Naive thymus-derived CD4-positive, alpha-beta T cell (primary cell): ENCODE measurements around the gene RAB9B. TPM values are rescaled to one million over a fixed set of nuclear protein-coding genes. Genes with fewer than 3 reads are reported as not detected.

Source experiments
- ATAC-seq: fragments of 150-1000 bp; cut with Tn5 transposase; 2 replicates; pipeline ENCODE4 v1.10.0; 2021; ENCODE audit warnings: mild to moderate bottlenecking, moderate library complexity
- CTCF ChIA-PET: fragments of 350-600 bp; sonication (Branson Sonifier 250); formaldehyde crosslinking; loops from one replicate; lab custom pipeline; 2021; ENCODE audit warnings: antibody characterized with exemption; lab: Charles Lee
- POLR2A ChIA-PET: fragments of 350-600 bp; sonication (Branson Sonifier 250); formaldehyde crosslinking; loops from one replicate; lab custom pipeline; 2021; ENCODE audit warnings: antibody characterized with exemption, inconsistent platforms; lab: Charles Lee
- DNase-seq, 9 donors: peaks; one replicate each; pipeline versions ENCODE4 v3.0.0 to v3.0.0-alpha.2; 2020 to 2022; ENCODE audit warnings: mixed read lengths in 1 of 9
- H3K27ac ChIP-seq: one replicate; pipeline ENCODE4 v1.7.0; 2013; ENCODE audit warnings: mild to moderate bottlenecking, low read depth, low read length, moderate library complexity
- H3K27me3 ChIP-seq, 2 donors: one replicate each; pipeline ENCODE4 v1.7.0; 2013; ENCODE audit warnings: low read length in 2 of 2, mild to moderate bottlenecking in 2 of 2, moderate library complexity in 2 of 2; ENCODE audit not compliant: control insufficient read depth in 2 of 2, insufficient read depth in 2 of 2
- H3K36me3 ChIP-seq, 3 experiments: 1 replicate in 2 of 3; 2 replicates in 1 of 3; pipeline ENCODE4 v1.7.0; 2013; ENCODE audit warnings: low read length in 3 of 3, mild to moderate bottlenecking in 3 of 3, moderate library complexity in 1 of 3; ENCODE audit not compliant: insufficient read depth in 3 of 3, control insufficient read depth in 2 of 3
- H3K4me1 ChIP-seq, 2 donors: one replicate each; pipeline ENCODE4 v1.7.0; 2013; ENCODE audit warnings: low read length in 2 of 2, mild to moderate bottlenecking in 2 of 2, moderate library complexity in 1 of 2; ENCODE audit not compliant: control insufficient read depth in 2 of 2, insufficient read depth in 2 of 2
- H3K4me3 ChIP-seq: 2 replicates; pipeline ENCODE4 v1.7.0; 2013; ENCODE audit warnings: mild to moderate bottlenecking, low read length
- H3K9me3 ChIP-seq, 3 experiments: 1 replicate in 2 of 3; 2 replicates in 1 of 3; pipeline ENCODE4 v1.7.0; 2013; ENCODE audit warnings: low read length in 3 of 3; ENCODE audit not compliant: control insufficient read depth in 2 of 3
- H3K27ac Mint-ChIP-seq, 9 donors: one replicate each; pipeline ENCODE4 v1.8.0; 2020 to 2022; ENCODE audit warnings: mixed read lengths in 9 of 9, mild to moderate bottlenecking in 8 of 9, moderate library complexity in 5 of 9, inconsistent platforms in 2 of 9
- H3K27me3 Mint-ChIP-seq, 5 donors: one replicate each; pipeline ENCODE4 v1.8.0; 2021 to 2022; ENCODE audit warnings: mixed read lengths in 5 of 5, mild to moderate bottlenecking in 1 of 5
- H3K36me3 Mint-ChIP-seq, 5 donors: one replicate each; pipeline ENCODE4 v1.8.0; 2020 to 2022; ENCODE audit warnings: mixed read lengths in 5 of 5, mild to moderate bottlenecking in 3 of 5, inconsistent platforms in 1 of 5
- H3K4me1 Mint-ChIP-seq, 7 donors: one replicate each; pipeline ENCODE4 v1.8.0; 2020 to 2022; ENCODE audit warnings: mixed read lengths in 7 of 7, mild to moderate bottlenecking in 3 of 7, inconsistent platforms in 1 of 7
- H3K4me3 Mint-ChIP-seq, 10 donors: one replicate each; pipeline ENCODE4 v1.8.0; 2020 to 2022; ENCODE audit warnings: mild to moderate bottlenecking in 10 of 10, mixed read lengths in 10 of 10, moderate library complexity in 6 of 10, inconsistent platforms in 2 of 10
- H3K9me3 Mint-ChIP-seq, 11 donors: one replicate each; pipeline ENCODE4 v1.8.0; 2020 to 2022; ENCODE audit warnings: mixed read lengths in 11 of 11, mild to moderate bottlenecking in 4 of 11, inconsistent platforms in 1 of 11, moderate library complexity in 1 of 11
- intact Hi-C, 2 donors: fragments of 100-400 bp; cut with micrococcal nuclease; formaldehyde crosslinking; loops; one replicate each; pipeline ENCODE4 v1.15.1; 2023
- polyA plus RNA-seq, 2 donors: library from polyadenylated mRNA; unstranded; fragments of 300-500 nt; fragmentation: Illumina TruSeq; gene quantifications; one replicate each; pipeline ENCODE4 v1.2.3, GENCODE V29; 2021
- total RNA-seq, 6 experiments: library from RNA in 5 of 6; stranded (reverse) in 5 of 6; gene quantifications; 1 replicate in 5 of 6; 2 replicates in 1 of 6; pipeline ENCODE4 v1.2.3 and lab custom pipeline; 2021 to 2026

The RAB9B gene
- total and polyA plus RNA-seq, 7 experiments from 2014 or later: 0.10 to 0.86 (median 0.51) TPM

DNA sequence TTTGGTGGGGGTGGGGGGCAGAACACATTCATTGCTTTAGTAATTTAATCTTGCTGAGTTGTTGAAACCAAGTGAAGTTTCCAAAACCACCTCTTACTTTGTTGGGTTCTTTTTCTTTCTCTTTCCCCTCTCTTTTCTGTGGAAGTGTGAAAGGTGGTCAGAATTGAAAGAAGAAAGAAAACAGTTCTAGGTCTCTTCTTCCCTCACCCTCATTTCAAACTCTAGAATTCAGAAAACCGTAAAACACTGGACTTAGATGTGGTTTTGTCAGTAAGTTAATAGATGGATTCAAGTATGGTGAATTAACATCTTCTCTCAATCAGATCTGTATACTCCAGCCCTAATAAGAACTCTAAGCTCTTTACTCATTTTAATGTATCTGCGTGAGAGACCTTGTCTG, 31.7 kb downstream of the RAB9B start:
- ATAC-seq: no peak
- H3K36me3 Mint-ChIP-seq: no peaks in the 10 kb centered on the region
- no peaks in the 10 kb centered on the region for H3K9me3 Mint-ChIP-seq
- peaks cover 0 to 4% (median 0%) of the 10 kb centered on the region in 5 donors for H3K27me3 Mint-ChIP-seq
- Histone ChIP-seq H3K4me1 (no peaks in the 10 kb centered on the region), H3K4me3 (no peak overlapping the region), H3K27ac (no peak overlapping the region), H3K9me3 (no peaks in the 10 kb centered on the region), H3K27me3 (no peaks in the 10 kb centered on the region), H3K36me3 (no peaks in the 10 kb centered on the region)
- DNase-seq: no peak
- H3K4me3 Mint-ChIP-seq: no peak overlapping the region
- intact Hi-C loops: no loop called here
- POLR2A ChIA-PET: no interaction called here
- H3K27ac Mint-ChIP-seq: no peak overlapping the region
- H3K4me1 Mint-ChIP-seq: peaks cover 0 to 10% (median 0%) of the 10 kb centered on the region in 7 donors
- CTCF ChIA-PET: no interaction called here

DNA sequence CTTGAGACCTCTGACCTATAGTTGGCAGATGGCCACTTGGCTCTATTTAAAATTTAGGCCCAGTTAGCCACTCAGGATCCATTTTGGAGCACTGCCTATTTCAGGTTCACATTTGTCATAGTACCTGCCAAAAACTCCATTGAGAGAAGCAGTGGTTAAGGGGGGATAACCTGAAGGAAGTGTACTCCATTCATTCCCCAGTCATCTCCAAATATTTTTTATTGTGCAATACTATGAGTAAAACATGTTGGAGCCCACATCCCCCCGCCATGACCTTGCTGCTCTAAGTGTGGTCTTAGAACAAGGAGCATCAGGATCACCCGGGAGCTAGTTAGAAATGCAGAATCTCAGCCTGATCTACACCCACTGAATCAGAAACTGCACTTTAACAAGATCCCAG, 34.4 kb downstream of the RAB9B start:
- DNase-seq: no peak
- Histone ChIP-seq H3K27ac (no peak overlapping the region), H3K36me3 (no peaks in the 10 kb centered on the region), H3K9me3 (no peaks in the 10 kb centered on the region), H3K4me1 (no peaks in the 10 kb centered on the region), H3K27me3 (no peaks in the 10 kb centered on the region), H3K4me3 (no peak overlapping the region)
- peaks cover 0 to 10% (median 0%) of the 10 kb centered on the region in 7 donors for H3K4me1 Mint-ChIP-seq
- H3K27ac Mint-ChIP-seq: no peak overlapping the region
- peaks cover 0 to 2% (median 0%) of the 10 kb centered on the region in 5 donors for H3K27me3 Mint-ChIP-seq
- no peaks in the 10 kb centered on the region for H3K36me3 Mint-ChIP-seq
- intact Hi-C loops: no loop called here
- no peak overlapping the region for H3K4me3 Mint-ChIP-seq
- H3K9me3 Mint-ChIP-seq: peaks cover 0 to 1% (median 0%) of the 10 kb centered on the region in 11 donors
- ChIA-PET POLR2A (no interaction called here), CTCF (no interaction called here)
- ATAC-seq: no peak

DNA sequence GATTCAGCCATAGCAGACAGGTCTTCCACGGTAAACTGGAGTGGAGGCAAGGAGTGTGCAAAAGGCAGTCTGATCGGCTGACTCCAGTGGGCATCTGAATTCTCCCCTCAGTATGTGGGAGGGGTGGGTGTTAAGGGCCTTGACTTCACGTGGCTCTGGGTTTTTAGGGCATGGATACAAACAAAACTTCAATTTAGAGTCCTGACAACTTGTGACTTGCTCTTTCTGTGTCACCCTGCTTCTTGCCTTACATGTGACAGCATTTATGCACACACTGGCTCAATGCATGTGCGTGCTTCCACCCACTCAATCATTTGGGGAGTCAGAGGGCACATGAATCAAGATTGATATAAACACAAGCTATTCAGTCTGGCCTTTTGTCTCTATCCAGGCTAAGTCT, 37.9 kb downstream of the RAB9B start:
- no peak overlapping the region for H3K4me3 Mint-ChIP-seq
- H3K4me1 Mint-ChIP-seq: no peaks in the 10 kb centered on the region
- Histone ChIP-seq H3K4me3 (no peak overlapping the region), H3K27ac (no peak overlapping the region), H3K36me3 (no peaks in the 10 kb centered on the region), H3K27me3 (no peaks in the 10 kb centered on the region), H3K9me3 (no peaks in the 10 kb centered on the region), H3K4me1 (no peaks in the 10 kb centered on the region)
- POLR2A ChIA-PET: no interaction called here
- intact Hi-C loops: no loop called here
- CTCF ChIA-PET: no interaction called here
- H3K27ac Mint-ChIP-seq: no peak overlapping the region
- no peak for ATAC-seq
- H3K9me3 Mint-ChIP-seq: peaks cover 0 to 1% (median 0%) of the 10 kb centered on the region in 11 donors
- H3K36me3 Mint-ChIP-seq: no peaks in the 10 kb centered on the region
- peaks cover 0 to 9% (median 0%) of the 10 kb centered on the region in 5 donors for H3K27me3 Mint-ChIP-seq
- no peak for DNase-seq

DNA sequence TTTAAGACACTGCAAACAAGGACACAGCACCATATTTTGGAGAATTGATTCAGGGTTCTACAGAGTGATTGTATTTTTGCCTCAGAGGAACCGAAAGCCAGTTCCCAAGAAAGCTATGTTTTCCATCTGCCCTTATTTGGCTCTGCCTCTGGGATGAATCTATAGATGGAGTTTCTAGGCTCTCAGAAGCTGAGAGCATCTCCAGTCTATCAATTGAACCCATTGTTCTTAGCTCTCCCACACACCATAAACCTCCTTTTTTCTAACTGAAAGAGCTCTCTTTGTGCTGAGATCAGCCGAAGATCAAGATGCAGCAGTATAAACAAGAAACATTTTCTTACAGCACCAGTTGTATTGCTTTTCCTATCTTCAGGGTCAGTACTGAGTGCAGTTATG, 38.5 kb downstream of the RAB9B start:
- H3K4me3 ChIP-seq: no peak overlapping the region
- Mint-ChIP-seq H3K27me3 (peaks cover 0 to 9% (median 0%) of the 10 kb centered on the region in 5 donors), H3K4me3 (no peak overlapping the region), H3K36me3 (no peaks in the 10 kb centered on the region), H3K9me3 (peaks cover 0 to 1% (median 0%) of the 10 kb centered on the region in 11 donors), H3K27ac (no peak overlapping the region), H3K4me1 (no peaks in the 10 kb centered on the region)
- CTCF ChIA-PET: no interaction called here
- no peak for DNase-seq
- intact Hi-C loops: no loop called here
- no peak for ATAC-seq
- no peaks in the 10 kb centered on the region for H3K27me3 ChIP-seq
- no peak overlapping the region for H3K27ac ChIP-seq
- POLR2A ChIA-PET: no interaction called here
- H3K36me3 ChIP-seq: no peaks in the 10 kb centered on the region
- no peaks in the 10 kb centered on the region for H3K9me3 ChIP-seq
- H3K4me1 ChIP-seq: no peaks in the 10 kb centered on the region

DNA sequence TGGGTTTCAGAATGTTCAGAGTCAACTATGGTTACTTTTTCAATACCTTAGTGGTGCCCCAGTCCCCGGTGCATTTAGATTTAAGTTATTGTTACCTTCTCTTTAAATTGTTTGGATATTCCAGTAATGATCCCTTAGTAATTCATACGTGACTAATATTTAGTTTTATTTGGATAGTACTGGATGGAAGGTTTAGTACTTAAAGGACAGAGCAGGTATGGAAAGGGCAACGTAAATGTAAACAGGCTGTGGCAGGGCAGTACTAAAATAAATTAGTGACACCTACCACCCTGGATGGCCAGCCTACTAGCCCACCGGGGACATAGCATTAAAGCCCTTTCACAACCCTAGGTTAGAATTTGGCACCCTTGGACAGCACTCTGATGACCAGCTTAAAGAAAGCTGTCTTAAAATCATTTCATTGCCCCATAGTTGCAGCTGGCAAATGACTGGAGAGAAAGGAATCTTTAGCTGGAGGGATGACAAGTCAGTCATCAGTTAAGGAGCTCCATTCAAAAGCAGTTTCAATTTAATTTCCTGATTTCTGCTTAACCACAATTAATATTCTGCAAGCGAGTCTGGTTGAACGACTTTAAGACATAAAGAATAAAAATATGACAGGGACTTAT, 39.0 kb downstream of the RAB9B start:
- Mint-ChIP-seq H3K27ac (no peak overlapping the region), H3K36me3 (no peaks in the 10 kb centered on the region), H3K4me3 (no peak overlapping the region), H3K9me3 (peaks cover 0 to 1% (median 0%) of the 10 kb centered on the region in 11 donors), H3K27me3 (peaks cover 0 to 9% (median 0%) of the 10 kb centered on the region in 5 donors), H3K4me1 (no peaks in the 10 kb centered on the region)
- no peaks in the 10 kb centered on the region for H3K4me1 ChIP-seq
- ATAC-seq: no peak
- ChIA-PET CTCF (no interaction called here), POLR2A (no interaction called here)
- no peaks in the 10 kb centered on the region for H3K9me3 ChIP-seq
- intact Hi-C loops: no loop called here
- H3K36me3 ChIP-seq: no peaks in the 10 kb centered on the region
- H3K27me3 ChIP-seq: no peaks in the 10 kb centered on the region
- no peak for DNase-seq
- H3K4me3 ChIP-seq: no peak overlapping the region
- no peak overlapping the region for H3K27ac ChIP-seq

DNA sequence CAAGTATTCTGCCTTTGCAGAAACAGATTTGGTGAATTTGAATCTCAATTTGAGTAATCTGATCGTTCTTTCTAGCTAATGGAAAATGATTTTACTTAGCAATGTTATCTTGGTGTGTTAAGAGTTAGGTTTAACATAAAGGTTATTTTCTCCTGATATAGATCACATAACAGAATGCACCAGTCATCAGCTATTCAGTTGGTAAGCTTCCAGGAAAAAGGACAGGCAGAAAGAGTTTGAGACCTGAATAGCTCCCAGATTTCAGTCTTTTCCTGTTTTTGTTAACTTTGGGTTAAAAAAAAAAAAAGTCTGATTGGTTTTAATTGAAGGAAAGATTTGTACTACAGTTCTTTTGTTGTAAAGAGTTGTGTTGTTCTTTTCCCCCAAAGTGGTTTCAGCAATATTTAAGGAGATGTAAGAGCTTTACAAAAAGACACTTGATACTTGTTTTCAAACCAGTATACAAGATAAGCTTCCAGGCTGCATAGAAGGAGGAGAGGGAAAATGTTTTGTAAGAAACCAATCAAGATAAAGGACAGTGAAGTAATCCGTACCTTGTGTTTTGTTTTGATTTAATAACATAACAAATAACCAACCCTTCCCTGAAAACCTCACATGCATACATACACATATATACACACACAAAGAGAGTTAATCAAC, 40.1 kb downstream of the RAB9B start:
- Mint-ChIP-seq H3K27me3 (peaks cover 0 to 9% (median 0%) of the 10 kb centered on the region in 5 donors), H3K4me1 (no peaks in the 10 kb centered on the region), H3K36me3 (no peaks in the 10 kb centered on the region), H3K27ac (no peak overlapping the region), H3K9me3 (peaks cover 0 to 1% (median 0%) of the 10 kb centered on the region in 11 donors), H3K4me3 (no peak overlapping the region)
- ChIA-PET CTCF (no interaction called here), POLR2A (no interaction called here)
- no peaks in the 10 kb centered on the region for H3K27me3 ChIP-seq
- DNase-seq (no peak), ATAC-seq (no peak)
- no peaks in the 10 kb centered on the region for H3K36me3 ChIP-seq
- no peaks in the 10 kb centered on the region for H3K9me3 ChIP-seq
- intact Hi-C loops: no loop called here
- H3K4me3 ChIP-seq: no peak overlapping the region
- no peak overlapping the region for H3K27ac ChIP-seq
- no peaks in the 10 kb centered on the region for H3K4me1 ChIP-seq

DNA sequence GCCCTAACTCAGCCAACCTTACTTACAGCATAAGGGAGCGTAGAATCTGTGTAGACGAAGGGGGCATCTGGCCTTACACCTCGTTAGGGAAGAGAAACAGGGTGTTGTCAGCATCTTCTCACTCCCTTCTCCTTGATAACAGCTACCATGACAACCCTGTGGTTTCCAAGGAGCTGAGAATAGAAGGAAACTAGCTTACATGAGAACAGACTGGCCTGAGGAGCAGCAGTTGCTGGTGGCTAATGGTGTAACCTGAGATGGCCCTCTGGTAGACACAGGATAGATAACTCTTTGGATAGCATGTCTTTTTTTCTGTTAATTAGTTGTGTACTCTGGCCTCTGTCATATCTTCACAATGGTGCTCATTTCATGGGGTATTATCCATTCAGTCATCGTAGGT, 40.8 kb downstream of the RAB9B start:
- intact Hi-C loops: no loop called here
- no peaks in the 10 kb centered on the region for H3K4me1 ChIP-seq
- no peak for ATAC-seq
- H3K27ac Mint-ChIP-seq: peak overlapping the region in 1 of 9 donors; percentile 28
- no peaks in the 10 kb centered on the region for H3K36me3 Mint-ChIP-seq
- H3K9me3 Mint-ChIP-seq: peaks cover 0 to 1% (median 0%) of the 10 kb centered on the region in 11 donors
- H3K27me3 ChIP-seq: no peaks in the 10 kb centered on the region
- H3K27me3 Mint-ChIP-seq: peaks cover 0 to 9% (median 0%) of the 10 kb centered on the region in 5 donors
- H3K4me3 Mint-ChIP-seq: no peak overlapping the region
- no peak overlapping the region for H3K4me3 ChIP-seq
- ChIA-PET CTCF (no interaction called here), POLR2A (no interaction called here)
- H3K27ac ChIP-seq: no peak overlapping the region
- no peaks in the 10 kb centered on the region for H3K4me1 Mint-ChIP-seq
- no peaks in the 10 kb centered on the region for H3K9me3 ChIP-seq
- no peaks in the 10 kb centered on the region for H3K36me3 ChIP-seq
- no peak for DNase-seq
